Measurements from ENCODE around the gene BRD1. TPM values are rescaled to one million over a fixed set of nuclear protein-coding genes. Genes with fewer than 3 reads are reported as not detected.

Gene BRD1
- polyA plus RNA-seq, 1 donor from 2014 or later, result 79.3 TPM

GRCh38 chr22:49747130-49747529 is 80.5 kb downstream of the BRD1 start:
- no peak overlapping the region for H2AFZ ChIP-seq (ENCODE audit: low read depth, low read length)
- H3K9me2 ChIP-seq (ENCODE audit: insufficient read depth, low read length), result no peaks in the 10 kb centered on the region
- no peak overlapping the region for H3K9ac ChIP-seq (ENCODE audit: low read length)
- H3K4me3 ChIP-seq (ENCODE audit: low read length), result no peak overlapping the region
- H3K27ac ChIP-seq (ENCODE audit: low read length), result no peak overlapping the region
- H4K20me1 ChIP-seq (ENCODE audit: insufficient read depth), result no peaks in the 10 kb centered on the region
- H3F3A ChIP-seq (ENCODE audit: insufficient read depth, low read length, poor library complexity, severe bottlenecking), result no peaks in the 10 kb centered on the region
- no peak overlapping the region for H3K4me2 ChIP-seq (ENCODE audit: low read length)
- no peaks in the 10 kb centered on the region for H3K79me2 ChIP-seq (replicated peaks; ENCODE audit: insufficient read depth, low read length)
- H3K36me3 ChIP-seq (ENCODE audit: insufficient read depth, low read length), result no peaks in the 10 kb centered on the region
- TF ChIP-seq, protein P1, sequence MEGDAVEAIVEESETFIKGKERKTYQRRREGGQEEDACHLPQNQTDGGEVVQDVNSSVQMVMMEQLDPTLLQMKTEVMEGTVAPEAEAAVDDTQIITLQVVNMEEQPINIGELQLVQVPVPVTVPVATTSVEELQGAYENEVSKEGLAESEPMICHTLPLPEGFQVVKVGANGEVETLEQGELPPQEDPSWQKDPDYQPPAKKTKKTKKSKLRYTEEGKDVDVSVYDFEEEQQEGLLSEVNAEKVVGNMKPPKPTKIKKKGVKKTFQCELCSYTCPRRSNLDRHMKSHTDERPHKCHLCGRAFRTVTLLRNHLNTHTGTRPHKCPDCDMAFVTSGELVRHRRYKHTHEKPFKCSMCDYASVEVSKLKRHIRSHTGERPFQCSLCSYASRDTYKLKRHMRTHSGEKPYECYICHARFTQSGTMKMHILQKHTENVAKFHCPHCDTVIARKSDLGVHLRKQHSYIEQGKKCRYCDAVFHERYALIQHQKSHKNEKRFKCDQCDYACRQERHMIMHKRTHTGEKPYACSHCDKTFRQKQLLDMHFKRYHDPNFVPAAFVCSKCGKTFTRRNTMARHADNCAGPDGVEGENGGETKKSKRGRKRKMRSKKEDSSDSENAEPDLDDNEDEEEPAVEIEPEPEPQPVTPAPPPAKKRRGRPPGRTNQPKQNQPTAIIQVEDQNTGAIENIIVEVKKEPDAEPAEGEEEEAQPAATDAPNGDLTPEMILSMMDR (IDR thresholded peaks at IDR 0.05; ENCODE audit: poor library complexity, severe bottlenecking), result no peak
- no peak for TF ChIP-seq REST (IDR thresholded peaks at IDR 0.05; ENCODE audit: borderline replicate concordance)
- TF ChIP-seq RAD21 (conservative IDR thresholded peaks at IDR 0.05), result no peak
- no peak for TF ChIP-seq TAF1 (IDR thresholded peaks at IDR 0.05; ENCODE audit: low read depth)
- H3K27me3 ChIP-seq (ENCODE audit: insufficient read depth, low read depth, low read length), result no peaks in the 10 kb centered on the region
- peaks cover 3% of the 10 kb centered on the region for H3K9me3 ChIP-seq (ENCODE audit: low read length)

- Histone ChIP-seq H3K27ac (ENCODE audit: low read length) (no peak overlapping the region), H3K4me3 (ENCODE audit: low read length) (no peak overlapping the region), H3F3A (ENCODE audit: insufficient read depth, low read length, poor library complexity, severe bottlenecking) (no peaks in the 10 kb centered on the region), H4K20me1 (ENCODE audit: insufficient read depth) (no peaks in the 10 kb centered on the region), H3K36me3 (ENCODE audit: insufficient read depth, low read length) (no peaks in the 10 kb centered on the region), H3K9ac (ENCODE audit: low read length) (no peak overlapping the region), H3K9me2 (ENCODE audit: insufficient read depth, low read length) (no peaks in the 10 kb centered on the region), H3K9me3 (ENCODE audit: low read length) (peaks cover 3% of the 10 kb centered on the region), H3K4me2 (ENCODE audit: low read length) (no peak overlapping the region), H2AFZ (ENCODE audit: low read depth, low read length) (no peak overlapping the region), H3K27me3 (ENCODE audit: insufficient read depth, low read depth, low read length) (no peaks in the 10 kb centered on the region), H3K79me2 (replicated peaks; ENCODE audit: insufficient read depth, low read length) (no peaks in the 10 kb centered on the region)
- TF ChIP-seq SMC3 (conservative IDR thresholded peaks at IDR 0.05; ENCODE audit: poor library complexity) (no peak), TAF1 (IDR thresholded peaks at IDR 0.05; ENCODE audit: low read depth) (no peak), EZH2 (IDR thresholded peaks at IDR 0.05; ENCODE audit: borderline replicate concordance, insufficient read depth, low read length, poor library complexity, severe bottlenecking) (no peak), REST (IDR thresholded peaks at IDR 0.05; ENCODE audit: borderline replicate concordance) (no peak), EP300 (conservative IDR thresholded peaks at IDR 0.05; ENCODE audit: poor library complexity, severe bottlenecking) (no peak), RAD21 (conservative IDR thresholded peaks at IDR 0.05) (no peak), POLR2AphosphoS5 (IDR thresholded peaks at IDR 0.05) (no peak), MXI1 (conservative IDR thresholded peaks at IDR 0.05; ENCODE audit: poor library complexity, severe bottlenecking) (no peak)
- TF ChIP-seq, protein P1 (IDR thresholded peaks at IDR 0.05; ENCODE audit: poor library complexity, severe bottlenecking), result no peak
Observed at GRCh38 chr22:49746065-49746464, 81.6 kb downstream of the BRD1 start.

All from neural cell (in vitro differentiated cells).